A172 (cell line): Measurements from ENCODE around the gene ERICH4. TPM values are rescaled to one million over a fixed set of nuclear protein-coding genes. Genes with fewer than 3 reads are reported as not detected.
"Not testable (repeated sequence)": the region's sequence is repeated elsewhere in the genome, so short reads cannot be mapped to it uniquely, and the experiment has no call there.

Experiments used
- DNase-seq: peaks from one replicate; pipeline ENCODE4 v3.0.0-alpha.2; 2015; ENCODE audit warnings: low spot score
- total RNA-seq: library from RNA; depleted of rRNA; stranded (reverse); fragments of >200 nt; shearing (Covaris generic); gene quantifications from 2 replicates; pipeline ENCODE4 v1.2.3, GENCODE V29; 2014; rRNA removed

ERICH4 gene
- not detected in 2 replicates for total RNA-seq

- no peak for DNase-seq
Measured at GRCh38 chr19:41442473-41443355, at the start of gene ERICH4. TSS of gene ERICH4 (plus strand) at chr19:41443156. CDS start at chr19:41443170, 14 bp downstream.

- DNase-seq, result no peak
Measured at GRCh38 chr19:41395355-41395754, 47.6 kb upstream of the ERICH4 start.

- DNase-seq, result peak; percentile 100
Measured at GRCh38 chr19:41397086-41398049, 45.6 kb upstream of the ERICH4 start, which contains the start of the genes BCKDHA and EXOSC5. TSS of gene BCKDHA (plus strand) at chr19:41397818. CDS start at chr19:41397828, 10 bp downstream. TSS of gene EXOSC5 (minus strand) at chr19:41397359. CDS start at chr19:41397328, 31 bp downstream.

GRCh38 chr19:41398050-41398418 is 44.9 kb upstream of the ERICH4 start:
- no peak for DNase-seq

- DNase-seq, result no peak
Measured at GRCh38 chr19:41398598-41398997, 44.4 kb upstream of the ERICH4 start.

GRCh38 chr19:41399091-41399490 is 43.9 kb upstream of the ERICH4 start:
- no peak for DNase-seq

GRCh38 chr19:41399525-41399924 is 43.4 kb upstream of the ERICH4 start:
- DNase-seq, result no peak

- DNase-seq, result no peak
Measured at GRCh38 chr19:41401483-41401882, 41.5 kb upstream of the ERICH4 start.

- DNase-seq, result no peak
Measured at GRCh38 chr19:41402010-41402409, 40.9 kb upstream of the ERICH4 start.

- DNase-seq, result no peak
Measured at GRCh38 chr19:41403181-41403970, 39.6 kb upstream of the ERICH4 start.

GRCh38 chr19:41405776-41406175 is 37.2 kb upstream of the ERICH4 start:
- DNase-seq, result no peak

- DNase-seq, result no peak
Measured at GRCh38 chr19:41407271-41407670, 35.7 kb upstream of the ERICH4 start.

- no peak for DNase-seq
Measured at GRCh38 chr19:41408256-41408655, 34.7 kb upstream of the ERICH4 start.

- not testable (repeated sequence) for DNase-seq
Measured at GRCh38 chr19:41408846-41409245, 34.1 kb upstream of the ERICH4 start.

GRCh38 chr19:41409288-41409687 is 33.7 kb upstream of the ERICH4 start:
- peak; percentile 78 for DNase-seq

GRCh38 chr19:41410336-41411054 is 32.5 kb upstream of the ERICH4 start:
- DNase-seq, result no peak

GRCh38 chr19:41411100-41411967 is 31.6 kb upstream of the ERICH4 start:
- no peak for DNase-seq

GRCh38 chr19:41411968-41412265 is 31.0 kb upstream of the ERICH4 start:
- DNase-seq, result no peak

GRCh38 chr19:41412953-41413352 is 30.0 kb upstream of the ERICH4 start:
- no peak for DNase-seq

- DNase-seq, result no peak
Measured at GRCh38 chr19:41413947-41414346, 29.0 kb upstream of the ERICH4 start.
